Measurements from ENCODE around the gene GOLGA7B. TPM values are rescaled to one million over a fixed set of nuclear protein-coding genes. Genes with fewer than 3 reads are reported as not detected.

Gene GOLGA7B
- total RNA-seq, 1 donor from 2014 or later: 2.7 TPM

DNA sequence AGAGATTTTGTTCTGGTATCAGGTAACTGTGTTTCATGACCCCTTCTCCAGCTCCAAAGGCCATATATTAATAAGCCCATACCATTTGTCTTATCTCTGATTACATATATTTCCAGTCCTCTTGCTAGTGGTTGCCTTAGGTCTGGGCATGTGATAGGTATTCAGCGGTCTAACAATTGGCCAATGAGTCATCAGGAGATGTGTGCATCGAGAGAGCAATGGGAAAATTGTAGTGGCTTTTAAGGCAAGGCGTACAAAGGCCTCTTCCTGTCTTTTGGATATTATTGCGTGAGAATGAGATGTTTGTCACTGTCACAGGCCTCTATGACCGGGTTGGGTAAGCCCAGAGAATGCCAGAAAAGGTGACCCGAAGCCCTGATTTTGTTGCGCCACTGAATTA is 39.2 kb upstream of the GOLGA7B start:
- H3K27me3 ChIP-seq (ENCODE audit: control insufficient read depth, insufficient read depth, low read length): no peaks in the 10 kb centered on the region
- TF ChIP-seq, protein P1, sequence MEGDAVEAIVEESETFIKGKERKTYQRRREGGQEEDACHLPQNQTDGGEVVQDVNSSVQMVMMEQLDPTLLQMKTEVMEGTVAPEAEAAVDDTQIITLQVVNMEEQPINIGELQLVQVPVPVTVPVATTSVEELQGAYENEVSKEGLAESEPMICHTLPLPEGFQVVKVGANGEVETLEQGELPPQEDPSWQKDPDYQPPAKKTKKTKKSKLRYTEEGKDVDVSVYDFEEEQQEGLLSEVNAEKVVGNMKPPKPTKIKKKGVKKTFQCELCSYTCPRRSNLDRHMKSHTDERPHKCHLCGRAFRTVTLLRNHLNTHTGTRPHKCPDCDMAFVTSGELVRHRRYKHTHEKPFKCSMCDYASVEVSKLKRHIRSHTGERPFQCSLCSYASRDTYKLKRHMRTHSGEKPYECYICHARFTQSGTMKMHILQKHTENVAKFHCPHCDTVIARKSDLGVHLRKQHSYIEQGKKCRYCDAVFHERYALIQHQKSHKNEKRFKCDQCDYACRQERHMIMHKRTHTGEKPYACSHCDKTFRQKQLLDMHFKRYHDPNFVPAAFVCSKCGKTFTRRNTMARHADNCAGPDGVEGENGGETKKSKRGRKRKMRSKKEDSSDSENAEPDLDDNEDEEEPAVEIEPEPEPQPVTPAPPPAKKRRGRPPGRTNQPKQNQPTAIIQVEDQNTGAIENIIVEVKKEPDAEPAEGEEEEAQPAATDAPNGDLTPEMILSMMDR (IDR thresholded peaks at IDR 0.05; ENCODE audit: insufficient read depth, low read length, poor library complexity, severe bottlenecking): no peak
- no peaks in the 10 kb centered on the region for H3K36me3 ChIP-seq (ENCODE audit: control insufficient read depth, insufficient read depth, low read length)
- no peak for DNase-seq (ENCODE audit: low read depth)
- no peak overlapping the region for H3K4me3 ChIP-seq (ENCODE audit: low read depth, low read length)

DNA sequence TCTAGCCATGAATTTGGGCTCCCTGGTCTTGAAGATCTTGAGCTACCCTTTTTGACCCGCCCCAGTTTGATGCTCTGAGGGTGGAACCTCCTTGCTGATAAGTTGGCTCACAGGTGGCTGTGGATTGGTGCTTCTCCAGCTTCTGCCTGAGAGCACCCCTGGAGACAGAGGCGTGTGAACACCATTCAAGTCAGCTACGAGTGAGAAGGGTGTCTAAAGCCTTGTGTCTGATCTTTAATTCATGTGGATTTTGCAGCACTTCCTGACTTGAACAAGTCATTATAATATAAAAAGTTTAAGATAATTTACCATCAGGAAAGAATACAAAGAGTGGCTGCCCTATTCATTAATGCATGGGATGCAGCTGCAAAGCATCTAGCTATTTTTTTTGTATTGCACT is 37.7 kb upstream of the GOLGA7B start:
- Histone ChIP-seq H3K4me3 (ENCODE audit: low read depth, low read length) (no peak overlapping the region), H3K36me3 (ENCODE audit: control insufficient read depth, insufficient read depth, low read length) (no peaks in the 10 kb centered on the region), H3K27me3 (ENCODE audit: control insufficient read depth, insufficient read depth, low read length) (no peaks in the 10 kb centered on the region)
- TF ChIP-seq, protein P1 (IDR thresholded peaks at IDR 0.05; ENCODE audit: insufficient read depth, low read length, poor library complexity, severe bottlenecking): no peak
- no peak for DNase-seq (ENCODE audit: low read depth)

DNA sequence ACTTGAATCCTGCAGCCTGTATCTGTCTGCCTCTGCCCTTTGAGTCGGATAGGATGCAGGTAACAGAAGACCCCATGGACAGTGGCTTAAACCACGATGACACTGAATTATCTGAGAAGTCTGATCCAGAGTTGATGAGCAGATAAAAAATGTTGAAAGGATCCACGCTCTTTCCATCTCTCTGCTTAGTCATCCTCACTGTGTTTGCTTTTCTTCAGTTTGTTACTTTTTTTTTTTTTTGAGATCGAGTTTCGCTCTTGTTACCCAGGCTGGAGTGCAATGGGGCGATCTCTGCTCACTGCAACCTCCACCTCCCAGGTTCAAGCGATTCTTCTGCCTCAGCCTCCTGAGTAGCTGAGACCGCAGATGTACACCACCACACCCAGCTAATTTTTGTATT is 36.9 kb upstream of the GOLGA7B start:
- no peak for DNase-seq (ENCODE audit: low read depth)
- H3K36me3 ChIP-seq (ENCODE audit: control insufficient read depth, insufficient read depth, low read length): no peaks in the 10 kb centered on the region
- H3K4me3 ChIP-seq (ENCODE audit: low read depth, low read length): no peak overlapping the region
- H3K27me3 ChIP-seq (ENCODE audit: control insufficient read depth, insufficient read depth, low read length): peaks cover 2% of the 10 kb centered on the region
- TF ChIP-seq, protein P1 (IDR thresholded peaks at IDR 0.05; ENCODE audit: insufficient read depth, low read length, poor library complexity, severe bottlenecking): no peak

DNA sequence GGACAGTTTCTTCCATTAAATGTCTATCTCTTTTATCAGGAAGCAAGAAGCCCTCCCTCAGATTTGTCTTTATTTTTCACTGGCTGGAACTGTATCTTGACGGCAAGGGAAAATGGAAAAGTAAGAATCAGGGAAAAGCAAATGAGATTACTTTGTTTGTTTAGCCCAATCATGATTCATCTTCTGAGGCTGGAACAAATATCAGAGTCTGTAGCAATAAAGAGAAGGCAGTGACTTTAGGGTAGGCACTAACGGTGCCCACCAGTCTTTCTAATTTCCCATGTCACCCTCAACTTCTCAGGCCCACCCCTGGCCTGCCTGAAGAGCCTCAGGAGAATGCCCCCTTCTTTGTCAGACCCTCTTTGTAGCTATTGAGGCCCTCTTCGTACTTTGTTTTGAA is 36.3 kb upstream of the GOLGA7B start:
- Histone ChIP-seq H3K4me3 (ENCODE audit: low read depth, low read length) (no peak overlapping the region), H3K36me3 (ENCODE audit: control insufficient read depth, insufficient read depth, low read length) (no peaks in the 10 kb centered on the region)
- TF ChIP-seq, protein P1 (IDR thresholded peaks at IDR 0.05; ENCODE audit: insufficient read depth, low read length, poor library complexity, severe bottlenecking): no peak

DNA sequence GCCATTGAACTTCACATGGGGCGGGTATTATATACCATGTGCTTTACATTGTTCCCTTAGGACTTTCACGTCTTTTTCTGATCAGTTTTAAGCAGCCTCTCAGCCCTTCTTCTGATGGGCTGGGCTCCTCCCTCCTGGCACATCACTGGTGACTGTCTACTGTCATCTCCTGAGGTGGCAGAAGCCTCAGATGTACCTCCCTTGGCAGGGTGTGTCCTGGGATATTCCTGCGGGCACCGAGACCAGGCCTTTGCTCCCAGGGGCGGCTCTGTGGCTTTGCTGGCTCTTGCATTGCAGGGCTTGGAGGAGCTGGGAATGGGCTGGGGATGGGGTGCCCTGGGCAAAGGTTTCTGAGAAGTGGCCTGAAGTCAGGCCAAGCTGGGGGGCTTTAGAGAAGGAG is 34.6 kb upstream of the GOLGA7B start:
- TF ChIP-seq, protein P1 (IDR thresholded peaks at IDR 0.05; ENCODE audit: insufficient read depth, low read length, poor library complexity, severe bottlenecking): no peak

More for the DNA sequence above, 36.3 kb upstream of the GOLGA7B start:
- DNase-seq (ENCODE audit: low read depth): no peak
- H3K27me3 ChIP-seq (ENCODE audit: control insufficient read depth, insufficient read depth, low read length): peaks cover 3% of the 10 kb centered on the region

DNA sequence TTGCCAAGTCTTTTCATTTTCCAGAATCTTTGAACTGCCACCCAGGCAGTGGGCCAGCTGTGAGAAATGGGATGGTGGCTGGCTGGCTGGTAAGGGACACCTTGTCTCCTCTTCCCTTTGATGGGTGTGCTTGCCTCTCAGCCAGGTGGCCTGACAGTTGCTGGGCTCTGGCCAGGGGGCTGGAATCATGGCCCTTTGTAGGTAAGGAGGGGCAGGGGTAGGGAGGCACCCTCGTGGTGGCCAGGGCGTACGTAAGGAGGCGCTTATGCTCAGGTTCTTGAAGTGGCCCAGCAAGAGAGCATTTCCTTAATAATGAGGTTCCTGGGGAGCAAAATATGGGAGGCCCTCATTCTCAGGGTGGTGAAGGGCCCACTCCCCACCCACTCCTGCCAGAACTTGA is 33.0 kb upstream of the GOLGA7B start:
- Histone ChIP-seq H3K36me3 (ENCODE audit: control insufficient read depth, insufficient read depth, low read length) (no peaks in the 10 kb centered on the region), H3K4me3 (ENCODE audit: low read depth, low read length) (no peak overlapping the region), H3K27me3 (ENCODE audit: control insufficient read depth, insufficient read depth, low read length) (peaks cover 3% of the 10 kb centered on the region)
- no peak for DNase-seq (ENCODE audit: low read depth)
- TF ChIP-seq, protein P1 (IDR thresholded peaks at IDR 0.05; ENCODE audit: insufficient read depth, low read length, poor library complexity, severe bottlenecking): no peak

More for the DNA sequence above, 34.6 kb upstream of the GOLGA7B start:
- Histone ChIP-seq H3K27me3 (ENCODE audit: control insufficient read depth, insufficient read depth, low read length) (peaks cover 3% of the 10 kb centered on the region), H3K36me3 (ENCODE audit: control insufficient read depth, insufficient read depth, low read length) (no peaks in the 10 kb centered on the region), H3K4me3 (ENCODE audit: low read depth, low read length) (no peak overlapping the region)
- no peak for DNase-seq (ENCODE audit: low read depth)
